Activated CD8-positive, alpha-beta T cell treated with anti-CD3 and anti-CD28 coated beads for 36 hours (primary cell): Measurements from ENCODE around the gene PEAR1. TPM values are rescaled to one million over a fixed set of nuclear protein-coding genes. Genes with fewer than 3 reads are reported as not detected.

Experiments used
- ATAC-seq: fragments of 200-7000 bp; cut with Tn5 transposase; one replicate; pipeline ENCODE4 v1.10.0; 2021; ENCODE audit warnings: mild to moderate bottlenecking, moderate library complexity
- CTCF ChIA-PET: fragments of 350-600 bp; sonication (Branson Sonifier 250); formaldehyde crosslinking; loops from one replicate; lab custom pipeline; 2021; ENCODE audit warnings: antibody characterized with exemption; lab: Charles Lee
- POLR2A ChIA-PET: fragments of 350-600 bp; sonication (Branson Sonifier 250); formaldehyde crosslinking; loops from one replicate; lab custom pipeline; 2021; ENCODE audit warnings: antibody characterized with exemption; lab: Charles Lee
- DNase-seq: peaks from one replicate; pipeline ENCODE4 v3.0.0-alpha.2; 2020
- H3K27ac Mint-ChIP-seq: one replicate; pipeline ENCODE4 v1.8.0; 2021; ENCODE audit warnings: mild to moderate bottlenecking, mixed read lengths
- H3K27me3 Mint-ChIP-seq: one replicate; pipeline ENCODE4 v1.8.0; 2021; ENCODE audit warnings: mixed read lengths
- H3K36me3 Mint-ChIP-seq: one replicate; pipeline ENCODE4 v1.8.0; 2021; ENCODE audit warnings: low read depth, mixed read lengths
- H3K4me1 Mint-ChIP-seq: one replicate; pipeline ENCODE4 v1.8.0; 2021; ENCODE audit warnings: low read depth, mixed read lengths
- H3K4me3 Mint-ChIP-seq: one replicate; pipeline ENCODE4 v1.8.0; 2021; ENCODE audit warnings: mild to moderate bottlenecking, moderate library complexity, mixed read lengths
- H3K9me3 Mint-ChIP-seq: one replicate; pipeline ENCODE4 v1.8.0; 2021; ENCODE audit warnings: mixed read lengths
- intact Hi-C: fragments of 100-400 bp; cut with micrococcal nuclease; formaldehyde crosslinking; loops from one replicate; pipeline ENCODE4 v1.10.0; 2022
- microRNA-seq: library from miRNA; unstranded; fragments of <30 nt; microRNA quantifications from one replicate; pipeline ENCODE4 v1.2.0, GENCODE V29; 2022; ENCODE audit warnings: borderline microRNAs expressed, borderline replicate concordance
- total RNA-seq, 2 experiments: library from RNA; stranded (reverse); gene quantifications; one replicate each; pipeline ENCODE4 v1.2.3, GENCODE V29; 2021
- TF ChIP-seq, protein P1 (sequence below): fragments of 200-600 bp; IDR thresholded peaks from one replicate; pipeline ENCODE4 v1.8.0; 2022; ENCODE audit warnings: antibody characterized with exemption, mild to moderate bottlenecking

The PEAR1 gene
- total RNA-seq, 2 experiments from 2014 or later: 0.07 TPM; not detected in 1

- Mint-ChIP-seq H3K9me3 (no peaks in the 10 kb centered on the region), H3K4me3 (no peak overlapping the region), H3K4me1 (peaks cover 22% of the 10 kb centered on the region), H3K36me3 (no peaks in the 10 kb centered on the region), H3K27ac (no peak overlapping the region), H3K27me3 (no peaks in the 10 kb centered on the region)
- POLR2A ChIA-PET: interaction anchor here (3.8 kb wide), 1 partner anchor 10 kb away, joined by 12 read pairs; no protein-coding TSS in a partner anchor
- CTCF ChIA-PET: interaction anchor here (0.8 to 2.2 kb wide), 6 partner anchors 10 to 270 kb away, joined by 3 to 10 read pairs (median 4); partner anchors contain the start of gene PEAR1
- no peak for DNase-seq
- no peak for ATAC-seq
- TF ChIP-seq, protein P1, sequence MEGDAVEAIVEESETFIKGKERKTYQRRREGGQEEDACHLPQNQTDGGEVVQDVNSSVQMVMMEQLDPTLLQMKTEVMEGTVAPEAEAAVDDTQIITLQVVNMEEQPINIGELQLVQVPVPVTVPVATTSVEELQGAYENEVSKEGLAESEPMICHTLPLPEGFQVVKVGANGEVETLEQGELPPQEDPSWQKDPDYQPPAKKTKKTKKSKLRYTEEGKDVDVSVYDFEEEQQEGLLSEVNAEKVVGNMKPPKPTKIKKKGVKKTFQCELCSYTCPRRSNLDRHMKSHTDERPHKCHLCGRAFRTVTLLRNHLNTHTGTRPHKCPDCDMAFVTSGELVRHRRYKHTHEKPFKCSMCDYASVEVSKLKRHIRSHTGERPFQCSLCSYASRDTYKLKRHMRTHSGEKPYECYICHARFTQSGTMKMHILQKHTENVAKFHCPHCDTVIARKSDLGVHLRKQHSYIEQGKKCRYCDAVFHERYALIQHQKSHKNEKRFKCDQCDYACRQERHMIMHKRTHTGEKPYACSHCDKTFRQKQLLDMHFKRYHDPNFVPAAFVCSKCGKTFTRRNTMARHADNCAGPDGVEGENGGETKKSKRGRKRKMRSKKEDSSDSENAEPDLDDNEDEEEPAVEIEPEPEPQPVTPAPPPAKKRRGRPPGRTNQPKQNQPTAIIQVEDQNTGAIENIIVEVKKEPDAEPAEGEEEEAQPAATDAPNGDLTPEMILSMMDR: no peak
- intact Hi-C loops: no loop called here
Measured at GRCh38 chr1:156959925-156960324, 66.4 kb downstream of the PEAR1 start.

- H3K4me3 Mint-ChIP-seq: no peak overlapping the region
- H3K27me3 Mint-ChIP-seq: no peaks in the 10 kb centered on the region
- H3K36me3 Mint-ChIP-seq: no peaks in the 10 kb centered on the region
- H3K4me1 Mint-ChIP-seq: peaks cover 22% of the 10 kb centered on the region
- peak; percentile 64 for DNase-seq
- intact Hi-C loops: no loop called here
- ChIA-PET CTCF (interaction anchor here (0.8 to 2.2 kb wide), 10 partner anchors 9 to 334 kb away, joined by 3 to 10 read pairs (median 4); partner anchors contain the start of gene PEAR1), POLR2A (interaction anchor here (3.8 kb wide), 1 partner anchor 12 kb away, joined by 12 read pairs; no protein-coding TSS in a partner anchor)
- no peaks in the 10 kb centered on the region for H3K9me3 Mint-ChIP-seq
- no peak overlapping the region for H3K27ac Mint-ChIP-seq
- TF ChIP-seq, protein P1: peak; percentile 68
- ATAC-seq: peak; percentile 79
Measured at GRCh38 chr1:156961709-156962108, 68.2 kb downstream of the PEAR1 start.

DNA sequence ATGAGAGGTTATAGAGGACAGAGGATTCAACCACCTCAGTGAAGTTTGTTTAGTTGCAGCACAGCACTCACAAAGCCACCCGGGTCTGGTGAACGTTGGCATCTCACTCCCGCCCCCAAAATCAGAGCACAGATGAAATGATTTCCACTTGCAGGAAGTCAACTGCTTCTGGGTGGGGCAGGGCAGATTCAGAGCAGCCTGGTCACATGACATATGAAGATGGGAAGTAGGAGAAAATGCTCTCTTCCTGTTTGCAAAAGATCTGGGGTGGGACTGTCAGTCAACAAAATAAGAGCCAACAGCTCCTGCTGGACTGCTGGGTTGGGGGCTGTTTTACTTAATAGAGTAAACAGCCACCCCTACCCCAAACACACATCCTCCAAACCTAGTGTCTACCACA is 70.1 kb downstream of the PEAR1 start:
- POLR2A ChIA-PET: interaction anchor here (0.6 to 1.0 kb wide), 2 partner anchors 10 to 162 kb away, joined by 3 to 4 read pairs; no protein-coding TSS in a partner anchor
- TF ChIP-seq, protein P1: no peak
- CTCF ChIA-PET: interaction anchor here (1.4 kb wide), 1 partner anchor 37 kb away, joined by 3 read pairs; no protein-coding TSS in a partner anchor
- intact Hi-C loops: no loop called here
- peak; percentile 59 for DNase-seq
- Mint-ChIP-seq H3K27me3 (no peaks in the 10 kb centered on the region), H3K9me3 (no peaks in the 10 kb centered on the region), H3K36me3 (no peaks in the 10 kb centered on the region), H3K4me1 (peaks cover 22% of the 10 kb centered on the region), H3K4me3 (peak overlapping the region; percentile 58), H3K27ac (peak overlapping the region; percentile 74)
- peak; percentile 82 for ATAC-seq

DNA sequence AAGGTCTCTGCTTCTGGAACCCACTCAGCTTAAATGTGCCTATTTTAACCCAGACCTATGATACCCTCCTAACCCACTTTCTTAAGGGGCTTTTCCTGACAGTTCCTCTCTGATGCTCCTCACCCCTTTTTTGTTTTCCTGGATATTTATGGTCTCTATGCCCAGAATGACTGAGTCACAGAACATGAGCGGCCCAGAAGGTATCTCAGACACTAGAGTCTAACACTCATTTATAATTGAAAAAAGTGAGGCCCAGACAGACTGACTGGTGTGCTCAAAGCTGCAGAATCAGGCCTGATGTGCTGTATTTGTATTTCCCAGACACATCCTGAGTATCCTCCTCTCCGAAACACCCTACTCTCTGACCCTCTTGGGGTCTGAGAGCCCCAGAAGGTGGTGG is 70.9 kb downstream of the PEAR1 start:
- H3K27ac Mint-ChIP-seq: no peak overlapping the region
- ChIA-PET POLR2A (interaction anchor here (0.6 to 1.0 kb wide), 3 partner anchors 9 to 163 kb away, joined by 3 to 4 read pairs (median 3); no protein-coding TSS in a partner anchor), CTCF (no interaction called here)
- TF ChIP-seq, protein P1: no peak
- DNase-seq: no peak
- no peak overlapping the region for H3K4me3 Mint-ChIP-seq
- H3K36me3 Mint-ChIP-seq: no peaks in the 10 kb centered on the region
- H3K4me1 Mint-ChIP-seq: peaks cover 22% of the 10 kb centered on the region
- intact Hi-C loops: no loop called here
- no peaks in the 10 kb centered on the region for H3K27me3 Mint-ChIP-seq
- ATAC-seq: no peak
- H3K9me3 Mint-ChIP-seq: no peaks in the 10 kb centered on the region

Small RNA genes lying within 50 kb of the gene (microRNA-seq; reads per million reads assigned to microRNA genes)
- not detected for gene MIR765

Other genes starting within 250 kb of the PEAR1 start
- gene NES, start 216.3 kb upstream of the PEAR1 start, total RNA-seq: not detected
- gene CRABP2, start 188.1 kb upstream of the PEAR1 start, total RNA-seq: under 1 TPM; 0.78 to 0.90 TPM
- gene METTL25B, start 165.2 kb upstream of the PEAR1 start, total RNA-seq: 10 to 100 TPM; 32.3 to 32.5 TPM
- gene ISG20L2, start 165.0 kb upstream of the PEAR1 start, total RNA-seq: 10 to 100 TPM; 40.6 to 44.5 TPM
- 10 to 100 TPM; 84.2 to 93.6 TPM for gene MRPL24, start 152.6 kb upstream of the PEAR1 start, total RNA-seq
- gene HDGF, start 142.0 kb upstream of the PEAR1 start, total RNA-seq: 100 to 1,000 TPM; 232 to 235 TPM
- 10 to 100 TPM; 69.8 to 70.6 TPM for gene PRCC, start 126.2 kb upstream of the PEAR1 start, total RNA-seq
- 100 to 1,000 TPM; 297 to 315 TPM for gene SH2D2A, start 76.9 kb upstream of the PEAR1 start, total RNA-seq
- under 1 TPM; 0.47 to 0.54 TPM for gene INSRR, start 34.6 kb upstream of the PEAR1 start, total RNA-seq
- gene NTRK1, start 32.9 kb upstream of the PEAR1 start, total RNA-seq: 10 to 100 TPM; 23.5 to 25.9 TPM
- not detected for gene LRRC71, start 26.9 kb downstream of the PEAR1 start, total RNA-seq
- 1 to 10 TPM; 1.4 to 1.8 TPM for gene ARHGEF11, start 152.0 kb downstream of the PEAR1 start, total RNA-seq
- gene ETV3L, start 206.1 kb downstream of the PEAR1 start, total RNA-seq: not detected
- gene ETV3, start 244.7 kb downstream of the PEAR1 start, total RNA-seq: 10 to 100 TPM; 47.7 to 47.9 TPM